Mesenchymal stem cell (in vitro differentiated cells and primary cell): ENCODE data around the gene DCLK1.

Source experiments
- DNase-seq: peaks from one replicate; pipeline ENCODE4 v3.0.0-alpha.2; 2013
- H2AFZ ChIP-seq: one replicate; pipeline ENCODE4 v1.6.1; 2013; ENCODE audit warnings: low read depth, mild to moderate bottlenecking, control low read depth, inconsistent platforms, low read length, moderate library complexity
- H2AK5ac ChIP-seq: 2 replicates; pipeline ENCODE4 v1.6.1; 2013; ENCODE audit warnings: low read length, moderate library complexity, mild to moderate bottlenecking, inconsistent platforms; ENCODE audit not compliant: severe bottlenecking
- H2BK120ac ChIP-seq: one replicate; pipeline ENCODE4 v1.6.1; 2013; ENCODE audit warnings: low read depth, mild to moderate bottlenecking, inconsistent platforms, low read length, moderate library complexity
- H2BK12ac ChIP-seq, 2 experiments: one replicate each; pipeline ENCODE4 v1.6.1; 2013; ENCODE audit warnings: inconsistent platforms in 2 of 2, low read length in 2 of 2, mild to moderate bottlenecking in 2 of 2, moderate library complexity in 2 of 2, control low read depth in 1 of 2
- H2BK15ac ChIP-seq: one replicate; pipeline ENCODE4 v1.6.1; 2013; ENCODE audit warnings: mild to moderate bottlenecking, low read depth, inconsistent platforms; ENCODE audit not compliant: poor library complexity, severe bottlenecking
- H2BK5ac ChIP-seq: 2 replicates; pipeline ENCODE4 v1.6.1; 2013; ENCODE audit warnings: low read depth, mild to moderate bottlenecking, low read length, control low read depth, inconsistent platforms; ENCODE audit not compliant: poor library complexity, severe bottlenecking
- H3K14ac ChIP-seq, 2 experiments: one replicate each; pipeline ENCODE4 v1.6.1; 2013; ENCODE audit warnings: inconsistent platforms in 2 of 2, low read length in 2 of 2, control low read depth in 1 of 2, mild to moderate bottlenecking in 1 of 2, moderate library complexity in 1 of 2
- H3K18ac ChIP-seq, 2 experiments: one replicate each; pipeline ENCODE4 v1.6.1; 2013; ENCODE audit warnings: inconsistent platforms in 2 of 2, low read length in 2 of 2, control low read depth in 1 of 2, low read depth in 1 of 2, mild to moderate bottlenecking in 1 of 2
- H3K23ac ChIP-seq, 2 experiments: one replicate each; pipeline ENCODE4 v1.6.1; 2013; ENCODE audit warnings: inconsistent platforms in 2 of 2, low read length in 2 of 2, mild to moderate bottlenecking in 2 of 2, moderate library complexity in 2 of 2, control low read depth in 1 of 2
- H3K27ac ChIP-seq: 2 replicates; pipeline ENCODE4 v1.5.1; 2013; ENCODE audit warnings: mild to moderate bottlenecking, moderate library complexity, low read length, control low read depth, inconsistent platforms; ENCODE audit not compliant: poor library complexity, severe bottlenecking
- H3K27me3 ChIP-seq, 2 experiments: 2 replicates each; pipeline versions ENCODE4 v1.6.1 to v1.7.0; 2013; ENCODE audit warnings: low read length in 2 of 2, mild to moderate bottlenecking in 2 of 2, moderate library complexity in 2 of 2, control low read depth in 1 of 2, inconsistent platforms in 1 of 2; ENCODE audit not compliant: control insufficient read depth in 1 of 2, insufficient read depth in 1 of 2
- H3K36me3 ChIP-seq, 2 experiments: 2 replicates each; pipeline versions ENCODE4 v1.6.1 to v1.7.0; 2013; ENCODE audit warnings: low read length in 2 of 2, control low read depth in 1 of 2, inconsistent platforms in 1 of 2, low read depth in 1 of 2, mild to moderate bottlenecking in 1 of 2; ENCODE audit not compliant: insufficient read depth in 2 of 2, control insufficient read depth in 1 of 2
- H3K4ac ChIP-seq, 2 experiments: one replicate each; pipeline ENCODE4 v1.6.1; 2013; ENCODE audit warnings: inconsistent platforms in 2 of 2, low read length in 2 of 2, mild to moderate bottlenecking in 2 of 2, moderate library complexity in 2 of 2, control low read depth in 1 of 2, low read depth in 1 of 2
- H3K4me1 ChIP-seq: 2 replicates; pipeline ENCODE4 v1.6.1; 2013; ENCODE audit warnings: low read depth, low read length, control low read depth; ENCODE audit not compliant: control insufficient read depth, insufficient read depth
- H3K4me2 ChIP-seq: 2 replicates; pipeline ENCODE4 v1.6.1; 2013; ENCODE audit warnings: low read length, mild to moderate bottlenecking, inconsistent platforms; ENCODE audit not compliant: poor library complexity, severe bottlenecking
- H3K4me3 ChIP-seq, 2 experiments: 2 replicates each; pipeline versions ENCODE4 v1.5.1 to v1.7.0; 2013; ENCODE audit warnings: low read length in 2 of 2, mild to moderate bottlenecking in 2 of 2, control low read depth in 1 of 2, low read depth in 1 of 2; ENCODE audit not compliant: insufficient read depth in 1 of 2
- H3K79me1 ChIP-seq: replicated peaks from 2 replicates; pipeline ENCODE4 v1.6.1; 2013; ENCODE audit warnings: mild to moderate bottlenecking, control low read depth, low read length, inconsistent platforms; ENCODE audit not compliant: poor library complexity, severe bottlenecking
- H3K9ac ChIP-seq: 2 replicates; pipeline ENCODE4 v1.7.0; 2013; ENCODE audit warnings: mild to moderate bottlenecking, low read length, moderate library complexity
- H3K9me3 ChIP-seq: 2 replicates; pipeline ENCODE4 v1.7.0; 2013; ENCODE audit warnings: mild to moderate bottlenecking, low read length; ENCODE audit not compliant: control insufficient read depth
- H4K8ac ChIP-seq: one replicate; pipeline ENCODE4 v1.6.1; 2013; ENCODE audit warnings: inconsistent platforms, mild to moderate bottlenecking, low read length, moderate library complexity
- H4K91ac ChIP-seq: one replicate; pipeline ENCODE4 v1.6.1; 2013; ENCODE audit warnings: mild to moderate bottlenecking, low read length, inconsistent platforms
- WGBS: methylation state at CpG from one replicate; pipeline ENCODE4 v1.1.7; 2013; ENCODE audit warnings: mixed read lengths; 5-methylcytosine and 5-hydroxymethylcytosine counted together

Gene DCLK1

DNA sequence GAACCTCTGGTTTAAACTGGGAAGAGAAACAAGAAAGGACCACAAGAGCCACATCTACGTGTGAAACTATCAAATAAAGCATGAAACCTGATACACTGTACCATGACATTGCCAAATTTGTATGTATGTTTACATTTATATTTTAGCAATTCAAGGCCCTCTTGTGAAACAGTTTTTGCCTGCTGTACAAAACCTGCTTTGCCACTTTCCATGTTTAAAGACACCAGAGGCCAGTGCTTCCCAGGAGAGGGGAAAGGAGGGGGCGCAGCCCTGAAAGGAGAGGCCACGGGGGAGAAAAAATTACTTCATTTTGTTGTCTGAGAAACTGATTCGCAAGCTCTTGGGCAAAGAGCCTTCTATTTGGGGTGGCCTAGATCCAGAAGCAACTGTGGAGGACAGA, 124.8 kb downstream of the DCLK1 start:
- Histone ChIP-seq H3K27ac (no peak overlapping the region), H3K36me3 (no peaks in the 10 kb centered on the region), H3K14ac (no peak overlapping the region), H3K9me3 (no peaks in the 10 kb centered on the region), H2BK120ac (no peak overlapping the region), H4K8ac (no peak overlapping the region), H4K91ac (no peak overlapping the region), H3K27me3 (no peaks in the 10 kb centered on the region), H2AK5ac (no peak overlapping the region), H2BK5ac (no peak overlapping the region), H3K18ac (no peak overlapping the region), H3K79me1 (no peaks in the 10 kb centered on the region), H3K4me3 (no peak overlapping the region), H2BK12ac (no peak overlapping the region), H2BK15ac (no peak overlapping the region), H3K4ac (no peak overlapping the region), H3K4me1 (no peaks in the 10 kb centered on the region), H2AFZ (no peak overlapping the region), H3K23ac (no peak overlapping the region), H3K9ac (no peak overlapping the region), H3K4me2 (no peak overlapping the region)
- no peak for DNase-seq
- WGBS: 68% methylated on average over 4 of the region's 4 CpGs

DNA sequence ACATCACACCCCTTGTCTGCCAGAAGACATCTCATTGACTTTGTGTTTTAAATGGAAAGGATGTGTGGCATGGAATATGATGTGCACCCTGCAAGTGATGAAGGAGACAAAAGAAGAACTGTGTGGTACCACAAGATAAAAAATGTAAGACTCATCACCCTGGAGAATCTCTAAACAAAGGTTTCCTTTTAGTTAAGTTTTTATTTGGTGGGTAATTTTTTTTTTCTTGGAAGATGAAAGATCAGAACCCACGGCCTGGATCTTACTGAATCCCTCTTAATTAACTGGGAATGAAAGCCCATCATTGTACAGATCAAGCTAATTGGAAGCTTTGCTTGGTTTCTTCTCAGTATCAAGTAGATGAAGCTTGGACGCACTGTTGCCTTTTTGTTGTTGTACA, 129.6 kb downstream of the DCLK1 start:
- Histone ChIP-seq H3K4ac (no peak overlapping the region), H3K4me1 (no peaks in the 10 kb centered on the region)

DNA sequence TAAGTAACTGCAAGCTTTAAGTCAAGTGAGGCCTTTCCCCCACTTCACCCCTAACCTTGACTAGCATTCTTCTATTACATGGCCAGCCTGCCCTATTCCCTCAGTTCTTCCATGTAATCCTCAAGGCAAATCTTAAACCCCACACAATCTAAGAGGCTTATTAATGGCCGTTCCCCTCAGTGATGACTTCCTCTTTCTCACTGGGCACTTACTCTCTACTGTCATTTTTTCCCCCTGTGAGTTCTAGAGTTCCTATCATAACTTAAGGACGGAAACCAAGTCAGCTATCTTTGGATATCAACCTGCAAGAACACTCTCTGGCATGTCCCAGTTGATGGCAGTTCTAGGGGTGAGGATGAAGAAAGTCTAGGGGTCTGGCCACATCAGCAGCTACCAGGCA, 131.2 kb downstream of the DCLK1 start:
- Histone ChIP-seq H2AFZ (no peak overlapping the region), H3K4ac (no peak overlapping the region), H3K9ac (no peak overlapping the region), H4K91ac (no peak overlapping the region), H3K9me3 (no peaks in the 10 kb centered on the region), H3K27ac (no peak overlapping the region), H3K27me3 (no peaks in the 10 kb centered on the region), H4K8ac (no peak overlapping the region), H2AK5ac (no peak overlapping the region), H3K79me1 (no peaks in the 10 kb centered on the region), H3K4me1 (no peaks in the 10 kb centered on the region), H2BK12ac (no peak overlapping the region), H2BK15ac (no peak overlapping the region), H2BK5ac (no peak overlapping the region), H3K4me3 (no peak overlapping the region), H3K4me2 (no peak overlapping the region), H3K36me3 (no peaks in the 10 kb centered on the region), H2BK120ac (no peak overlapping the region), H3K14ac (no peak overlapping the region), H3K18ac (no peak overlapping the region), H3K23ac (no peak overlapping the region)
- WGBS: 54% methylated on average over 2 of the region's 2 CpGs
- DNase-seq: no peak

More for the DNA sequence above, 129.6 kb downstream of the DCLK1 start:
- WGBS: 0% methylated on average over 1 of the region's 2 CpGs
- Histone ChIP-seq H3K36me3 (no peaks in the 10 kb centered on the region), H3K4me2 (no peak overlapping the region), H2BK12ac (no peak overlapping the region), H3K4me3 (no peak overlapping the region), H2BK15ac (no peak overlapping the region), H2AK5ac (no peak overlapping the region), H4K8ac (no peak overlapping the region), H4K91ac (no peak overlapping the region), H3K27me3 (no peaks in the 10 kb centered on the region), H2AFZ (no peak overlapping the region), H2BK5ac (no peak overlapping the region), H3K9me3 (no peaks in the 10 kb centered on the region), H3K23ac (no peak overlapping the region), H3K14ac (no peak overlapping the region), H3K9ac (no peak overlapping the region), H3K18ac (no peak overlapping the region), H3K27ac (no peak overlapping the region), H3K79me1 (no peaks in the 10 kb centered on the region), H2BK120ac (no peak overlapping the region)
- no peak for DNase-seq

DNA sequence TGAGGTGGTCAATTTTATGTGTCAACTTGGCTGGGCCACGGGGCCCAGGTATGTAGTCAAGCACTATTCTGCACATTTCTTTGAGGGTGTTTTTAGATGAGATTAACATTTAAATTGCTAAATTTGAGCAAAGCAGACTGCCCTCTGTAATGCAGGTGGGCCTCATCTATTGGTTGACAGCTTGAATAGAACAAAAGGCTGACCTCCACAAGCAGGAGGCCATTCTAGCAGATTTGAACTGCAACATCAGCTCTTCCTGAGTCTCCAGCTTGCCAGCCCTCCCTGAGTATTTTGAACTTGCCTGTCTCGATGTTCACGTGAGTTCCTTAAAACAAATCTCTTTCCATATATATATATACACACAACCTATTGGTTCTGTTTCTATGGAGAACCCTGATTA, 134.8 kb downstream of the DCLK1 start:
- Histone ChIP-seq H2BK5ac (no peak overlapping the region), H2AFZ (no peak overlapping the region), H3K9ac (no peak overlapping the region), H3K4ac (no peak overlapping the region), H3K79me1 (no peaks in the 10 kb centered on the region), H3K4me3 (no peak overlapping the region), H3K18ac (no peak overlapping the region), H4K91ac (no peak overlapping the region), H2BK15ac (no peak overlapping the region), H3K9me3 (no peaks in the 10 kb centered on the region), H3K14ac (no peak overlapping the region), H2AK5ac (no peak overlapping the region), H3K23ac (no peak overlapping the region), H3K27ac (no peak overlapping the region), H2BK12ac (no peak overlapping the region), H3K27me3 (peaks cover 0 to 11% of the 10 kb centered on the region in 2 experiments), H3K4me2 (no peak overlapping the region), H3K4me1 (no peaks in the 10 kb centered on the region), H4K8ac (no peak overlapping the region), H2BK120ac (no peak overlapping the region), H3K36me3 (no peaks in the 10 kb centered on the region)
- 68% methylated on average over 3 of the region's 3 CpGs for WGBS
- DNase-seq: no peak
